ENCODE measurements around the gene MGLL.

MGLL gene

GRCh38 chr3:127675651-127676391 lies 146.5 kb downstream of the MGLL start:
- TF ChIP-seq CTCF (conservative IDR thresholded peaks at IDR 0.05; ENCODE audit: low read length): no peak
- no peak overlapping the region for H3K4me3 ChIP-seq (ENCODE audit: low read length)
- no peak for DNase-seq (ENCODE audit: low read depth)

- no peak for TF ChIP-seq CTCF (conservative IDR thresholded peaks at IDR 0.05; ENCODE audit: low read length)
- no peak overlapping the region for H3K4me3 ChIP-seq (ENCODE audit: low read length)
- no peak for DNase-seq (ENCODE audit: low read depth)
These were observed 147.5 kb downstream of the MGLL start for GRCh38 chr3:127674790-127675189.

- H3K4me3 ChIP-seq (ENCODE audit: low read length): peak overlapping the region; percentile 83
- TF ChIP-seq CTCF (conservative IDR thresholded peaks at IDR 0.05; ENCODE audit: low read length): no peak
- DNase-seq (ENCODE audit: low read depth): no peak
These were observed 148.1 kb downstream of the MGLL start for GRCh38 chr3:127674101-127674721.

GRCh38 chr3:127673191-127674100 lies 148.9 kb downstream of the MGLL start:
- peak; percentile 49 for DNase-seq (ENCODE audit: low read depth)
- H3K4me3 ChIP-seq (ENCODE audit: low read length): peak overlapping the region; percentile 83
- no peak for TF ChIP-seq CTCF (conservative IDR thresholded peaks at IDR 0.05; ENCODE audit: low read length)

- no peak for TF ChIP-seq CTCF (conservative IDR thresholded peaks at IDR 0.05; ENCODE audit: low read length)
- H3K4me3 ChIP-seq (ENCODE audit: low read length): peak within 1 kb of the TSS; percentile 83
- peak; percentile 73 for DNase-seq (ENCODE audit: low read depth)
These were observed 149.7 kb downstream of the MGLL start, which contains the start of gene ABTB1 for GRCh38 chr3:127672429-127673190. Gene ABTB1 (plus strand): TSS chr3:127672952. CDS start chr3:127673026, 74 bp downstream.

GRCh38 chr3:127671523-127672428 lies 150.5 kb downstream of the MGLL start:
- no peak for TF ChIP-seq CTCF (conservative IDR thresholded peaks at IDR 0.05; ENCODE audit: low read length)
- peak overlapping the region; percentile 69 for H3K4me3 ChIP-seq (ENCODE audit: low read length)
- no peak for DNase-seq (ENCODE audit: low read depth)
